Measurements from ENCODE around the gene SAMD7. TPM values are rescaled to one million over a fixed set of nuclear protein-coding genes. Genes with fewer than 3 reads are reported as not detected.
A peak's percentile ranks its signal among the peaks of the same experiment; 100 is the strongest.

SAMD7 gene
- total RNA-seq, 2 donors from 2014 or later = not detected

DNA sequence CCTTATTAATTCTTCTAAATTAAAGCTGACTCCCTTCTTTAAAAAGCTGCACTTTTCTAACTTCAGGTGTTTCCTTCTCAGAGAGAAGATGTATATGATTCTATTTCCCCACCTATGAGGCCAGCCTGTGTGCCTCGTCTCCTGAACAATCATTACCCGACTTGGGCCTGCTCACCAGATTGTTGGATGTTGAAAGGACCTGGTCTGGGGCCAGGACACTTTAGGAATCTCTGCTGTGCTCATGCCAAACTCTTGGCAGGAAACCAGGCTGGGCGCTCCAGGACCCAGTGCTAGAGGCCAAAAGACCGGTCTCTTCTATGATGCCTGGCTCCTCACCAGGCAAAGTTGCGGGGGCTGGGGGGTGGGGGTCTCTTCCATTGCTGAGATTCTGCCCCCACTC, 24.7 kb upstream of the SAMD7 start:
- H3K36me3 Mint-ChIP-seq (ENCODE audit: low read depth) = no peaks in the 10 kb centered on the region
- H3K27ac Mint-ChIP-seq = no peak overlapping the region
- H3K4me3 Mint-ChIP-seq = no peak overlapping the region
- peaks cover 2% of the 10 kb centered on the region for H3K4me1 Mint-ChIP-seq
- H3K27me3 Mint-ChIP-seq = no peaks in the 10 kb centered on the region
- DNase-seq = no peak
- no peaks in the 10 kb centered on the region for H3K9me3 ChIP-seq (ENCODE audit: control insufficient read depth, low read length, poor library complexity, severe bottlenecking)
- no peak for ATAC-seq

DNA sequence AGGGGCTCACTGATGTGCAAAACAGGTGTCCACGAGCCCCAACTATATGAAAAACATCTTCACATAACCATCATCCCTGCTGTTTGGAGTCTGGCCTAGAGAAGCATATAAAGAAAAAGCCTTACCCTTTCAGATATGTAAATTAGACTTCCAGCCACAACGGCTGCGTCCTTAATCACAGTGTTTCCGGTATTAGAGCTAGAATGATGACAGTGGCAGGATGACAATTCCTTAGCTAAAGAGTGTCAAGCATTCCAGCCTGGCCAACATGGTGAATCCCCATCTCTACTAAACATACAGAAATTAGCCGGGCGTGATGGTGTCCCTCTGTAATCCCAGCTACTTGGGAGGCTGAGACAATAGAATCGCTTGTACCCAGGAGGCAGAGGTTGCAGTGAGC, 19.5 kb upstream of the SAMD7 start:
- Mint-ChIP-seq H3K36me3 (ENCODE audit: low read depth) (no peaks in the 10 kb centered on the region), H3K4me1 (peaks cover 2% of the 10 kb centered on the region), H3K27me3 (no peaks in the 10 kb centered on the region), H3K27ac (no peak overlapping the region), H3K4me3 (no peak overlapping the region)
- no peaks in the 10 kb centered on the region for H3K9me3 ChIP-seq (ENCODE audit: control insufficient read depth, low read length, poor library complexity, severe bottlenecking)
- ATAC-seq (no peak), DNase-seq (no peak)

- H3K4me3 Mint-ChIP-seq = no peak overlapping the region
- DNase-seq = no peak
- H3K27me3 Mint-ChIP-seq = no peaks in the 10 kb centered on the region
- peaks cover 2% of the 10 kb centered on the region for H3K4me1 Mint-ChIP-seq
- H3K36me3 Mint-ChIP-seq (ENCODE audit: low read depth) = no peaks in the 10 kb centered on the region
- no peak overlapping the region for H3K27ac Mint-ChIP-seq
- H3K9me3 ChIP-seq (ENCODE audit: control insufficient read depth, low read length, poor library complexity, severe bottlenecking) = no peaks in the 10 kb centered on the region
- no peak for ATAC-seq
These were observed 17.3 kb upstream of the SAMD7 start for GRCh38 chr3:169894110-169894509.

- no peak for ATAC-seq
- H3K27me3 Mint-ChIP-seq = no peaks in the 10 kb centered on the region
These were observed 16.3 kb upstream of the SAMD7 start for GRCh38 chr3:169895072-169895471.

GRCh38 chr3:169897284-169897683, 14.1 kb upstream of the SAMD7 start:
- no peak for ATAC-seq
- H3K9me3 ChIP-seq (ENCODE audit: control insufficient read depth, low read length, poor library complexity, severe bottlenecking) = no peaks in the 10 kb centered on the region
- H3K27me3 Mint-ChIP-seq = no peaks in the 10 kb centered on the region
- no peak overlapping the region for H3K4me3 Mint-ChIP-seq
- H3K4me1 Mint-ChIP-seq = no peaks in the 10 kb centered on the region
- no peak for DNase-seq
- H3K36me3 Mint-ChIP-seq (ENCODE audit: low read depth) = no peaks in the 10 kb centered on the region
- no peak overlapping the region for H3K27ac Mint-ChIP-seq

More at GRCh38 chr3:169895072-169895471, 16.3 kb upstream of the SAMD7 start:
- H3K4me3 Mint-ChIP-seq = no peak overlapping the region
- H3K4me1 Mint-ChIP-seq = peaks cover 2% of the 10 kb centered on the region
- no peak overlapping the region for H3K27ac Mint-ChIP-seq
- no peaks in the 10 kb centered on the region for H3K36me3 Mint-ChIP-seq (ENCODE audit: low read depth)
- no peak for DNase-seq
- H3K9me3 ChIP-seq (ENCODE audit: control insufficient read depth, low read length, poor library complexity, severe bottlenecking) = no peaks in the 10 kb centered on the region

- H3K4me1 Mint-ChIP-seq = no peaks in the 10 kb centered on the region
- no peak for ATAC-seq
- H3K36me3 Mint-ChIP-seq (ENCODE audit: low read depth) = no peaks in the 10 kb centered on the region
- no peak overlapping the region for H3K4me3 Mint-ChIP-seq
- DNase-seq = no peak
- peaks cover 12% of the 10 kb centered on the region for H3K27me3 Mint-ChIP-seq
- no peak overlapping the region for H3K27ac Mint-ChIP-seq
- H3K9me3 ChIP-seq (ENCODE audit: control insufficient read depth, low read length, poor library complexity, severe bottlenecking) = no peaks in the 10 kb centered on the region
These were observed 9.9 kb upstream of the SAMD7 start for GRCh38 chr3:169901453-169901852.

DNA sequence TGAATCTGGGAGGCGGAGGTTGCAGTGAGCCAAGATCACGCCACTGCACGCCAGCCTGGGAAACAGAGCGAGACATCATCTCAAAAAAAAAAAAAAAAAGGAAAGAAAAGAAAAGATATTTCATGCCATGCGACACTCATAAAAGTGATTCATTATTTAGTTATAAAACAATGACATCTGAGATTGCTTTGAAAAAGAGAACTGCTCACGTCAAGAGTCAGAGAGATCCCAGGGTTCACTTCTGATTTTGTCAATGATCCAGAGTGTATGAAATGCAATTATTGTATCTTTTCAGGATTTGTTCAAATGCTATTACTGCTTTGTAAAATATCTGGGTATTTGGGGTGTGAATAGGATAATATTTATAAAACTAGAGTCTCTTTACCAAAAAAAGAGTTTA, 6.0 kb upstream of the SAMD7 start:
- Mint-ChIP-seq H3K4me1 (no peaks in the 10 kb centered on the region), H3K27ac (no peak overlapping the region)

DNA sequence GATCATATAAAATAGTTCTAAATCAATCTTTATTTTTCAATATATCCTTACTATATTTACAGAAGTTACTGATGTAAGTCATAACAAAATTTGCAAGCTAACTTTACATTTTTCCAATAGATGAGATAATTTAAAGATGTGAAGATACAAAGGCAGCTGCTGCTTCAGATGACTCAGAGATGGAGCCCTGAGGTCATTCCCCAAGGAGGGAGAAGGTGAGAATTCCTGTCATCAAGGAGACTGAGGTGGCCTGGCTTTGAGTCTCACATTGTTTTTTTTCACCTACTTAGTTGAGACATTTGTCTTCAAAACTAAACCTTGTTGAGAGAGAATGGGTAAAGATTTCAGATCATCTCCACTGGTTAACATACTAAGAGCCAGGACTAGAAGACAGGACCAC, 3.9 kb upstream of the SAMD7 start:
- H3K4me3 Mint-ChIP-seq = no peak overlapping the region
- no peak for DNase-seq
- no peaks in the 10 kb centered on the region for H3K36me3 Mint-ChIP-seq (ENCODE audit: low read depth)
- H3K4me1 Mint-ChIP-seq = no peaks in the 10 kb centered on the region
- H3K9me3 ChIP-seq (ENCODE audit: control insufficient read depth, low read length, poor library complexity, severe bottlenecking) = no peaks in the 10 kb centered on the region
- no peak overlapping the region for H3K27ac Mint-ChIP-seq
- H3K27me3 Mint-ChIP-seq = peaks cover 21% of the 10 kb centered on the region
- no peak for ATAC-seq

More for the DNA sequence above, 6.0 kb upstream of the SAMD7 start:
- Mint-ChIP-seq H3K4me3 (no peak overlapping the region), H3K27me3 (peaks cover 21% of the 10 kb centered on the region), H3K36me3 (ENCODE audit: low read depth) (no peaks in the 10 kb centered on the region)
- no peak for ATAC-seq
- H3K9me3 ChIP-seq (ENCODE audit: control insufficient read depth, low read length, poor library complexity, severe bottlenecking) = no peaks in the 10 kb centered on the region
- DNase-seq = no peak

GRCh38 chr3:169907944-169908343, 3.4 kb upstream of the SAMD7 start:
- Mint-ChIP-seq H3K36me3 (ENCODE audit: low read depth) (no peaks in the 10 kb centered on the region), H3K4me1 (no peaks in the 10 kb centered on the region), H3K4me3 (no peak overlapping the region), H3K27ac (no peak overlapping the region), H3K27me3 (peaks cover 21% of the 10 kb centered on the region)
- no peaks in the 10 kb centered on the region for H3K9me3 ChIP-seq (ENCODE audit: control insufficient read depth, low read length, poor library complexity, severe bottlenecking)
- ATAC-seq (no peak), DNase-seq (no peak)

- H3K4me1 Mint-ChIP-seq = no peaks in the 10 kb centered on the region
- ATAC-seq = no peak
- no peaks in the 10 kb centered on the region for H3K9me3 ChIP-seq (ENCODE audit: control insufficient read depth, low read length, poor library complexity, severe bottlenecking)
- no peak for DNase-seq
- H3K27me3 Mint-ChIP-seq = no peaks in the 10 kb centered on the region
- H3K27ac Mint-ChIP-seq = no peak overlapping the region
- no peak overlapping the region for H3K4me3 Mint-ChIP-seq
- H3K36me3 Mint-ChIP-seq (ENCODE audit: low read depth) = no peaks in the 10 kb centered on the region
These were observed 2.0 kb downstream of the SAMD7 start for GRCh38 chr3:169913323-169913722.

DNA sequence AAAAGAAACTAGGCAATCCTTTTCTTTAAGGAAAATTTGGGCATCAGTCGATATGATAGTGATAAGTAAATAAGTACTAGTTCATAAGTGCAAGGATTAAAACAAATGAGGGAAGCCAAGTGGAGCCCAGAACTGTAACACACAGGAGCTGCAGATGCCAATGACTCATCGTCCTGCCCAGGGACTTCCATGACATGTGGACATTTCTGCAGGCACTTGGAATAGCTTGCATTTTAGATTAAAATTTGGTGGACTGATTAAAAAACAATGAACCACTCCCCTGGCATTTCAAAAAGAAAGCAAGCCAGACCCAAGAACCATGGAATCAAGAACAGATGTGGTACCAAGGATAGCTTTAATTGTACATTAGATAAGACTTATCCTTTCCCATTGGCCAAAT, 2.9 kb downstream of the SAMD7 start:
- Mint-ChIP-seq H3K4me1 (no peaks in the 10 kb centered on the region), H3K4me3 (no peak overlapping the region), H3K27ac (no peak overlapping the region), H3K27me3 (no peaks in the 10 kb centered on the region), H3K36me3 (ENCODE audit: low read depth) (no peaks in the 10 kb centered on the region)
- ATAC-seq (no peak), DNase-seq (no peak)
- no peaks in the 10 kb centered on the region for H3K9me3 ChIP-seq (ENCODE audit: control insufficient read depth, low read length, poor library complexity, severe bottlenecking)

- no peak for DNase-seq
- Mint-ChIP-seq H3K36me3 (ENCODE audit: low read depth) (peaks cover 6% of the 10 kb centered on the region), H3K27ac (no peak overlapping the region), H3K4me1 (no peaks in the 10 kb centered on the region), H3K27me3 (peaks cover 19% of the 10 kb centered on the region), H3K4me3 (no peak overlapping the region)
- no peaks in the 10 kb centered on the region for H3K9me3 ChIP-seq (ENCODE audit: control insufficient read depth, low read length, poor library complexity, severe bottlenecking)
- no peak for ATAC-seq
These were observed 11.8 kb downstream of the SAMD7 start for GRCh38 chr3:169923189-169923588.

- peaks cover 19% of the 10 kb centered on the region for H3K27me3 Mint-ChIP-seq
- ATAC-seq = no peak
- H3K27ac Mint-ChIP-seq = no peak overlapping the region
- no peaks in the 10 kb centered on the region for H3K9me3 ChIP-seq (ENCODE audit: control insufficient read depth, low read length, poor library complexity, severe bottlenecking)
- H3K36me3 Mint-ChIP-seq (ENCODE audit: low read depth) = peaks cover 6% of the 10 kb centered on the region
- H3K4me1 Mint-ChIP-seq = no peaks in the 10 kb centered on the region
- no peak overlapping the region for H3K4me3 Mint-ChIP-seq
- DNase-seq = no peak
These were observed 12.5 kb downstream of the SAMD7 start for GRCh38 chr3:169923831-169924230.

- H3K27me3 Mint-ChIP-seq = peaks cover 38% of the 10 kb centered on the region
- no peaks in the 10 kb centered on the region for H3K4me1 Mint-ChIP-seq
- peak; percentile 39 for ATAC-seq
- no peak overlapping the region for H3K4me3 Mint-ChIP-seq
- H3K27ac Mint-ChIP-seq = no peak overlapping the region
- DNase-seq = no peak
- H3K9me3 ChIP-seq (ENCODE audit: control insufficient read depth, low read length, poor library complexity, severe bottlenecking) = no peaks in the 10 kb centered on the region
- peaks cover 6% of the 10 kb centered on the region for H3K36me3 Mint-ChIP-seq (ENCODE audit: low read depth)
These were observed 18.6 kb downstream of the SAMD7 start for GRCh38 chr3:169929830-169930519.
